OCI-LY3 (cell line): ENCODE measurements around the gene INO80B.

Experiments used
- CTCF ChIP-seq: fragments of 200-600, 300-600 bp; sonication (generic); IDR thresholded peaks from 2 replicates; pipeline ENCODE4 v1.5.1; 2014; ENCODE audit warnings: antibody characterized with exemption, low read length, low read depth
- EZH2phosphoT487 ChIP-seq: fragments of 200-600 bp; shearing (Covaris generic); IDR thresholded peaks from 2 replicates; pipeline ENCODE4 v1.6.1; 2018; ENCODE audit warnings: antibody characterized with exemption, mixed run types, low read depth

- TF ChIP-seq CTCF (no peak), EZH2phosphoT487 (no peak)
These were observed 43.1 kb downstream of the INO80B start for GRCh38 chr2:74497777-74498499.
